Loucy (cell line): ENCODE data around the gene TEX101.
A peak's percentile ranks its signal among the peaks of the same experiment; 100 is the strongest.

Source experiments
- H2AFZ ChIP-seq: fragments of 200-600 bp; sonication (generic); 2 replicates; pipeline ENCODE4 v1.6.0; 2016; ENCODE audit warnings: antibody characterized with exemption, mild to moderate bottlenecking, low read length, moderate library complexity
- H3F3A ChIP-seq: fragments of 200-600 bp; 2 replicates; pipeline ENCODE4 v1.6.0; 2016; ENCODE audit warnings: antibody characterized with exemption, low read depth, mild to moderate bottlenecking
- H3K27me3 ChIP-seq: fragments of 200-600 bp; sonication (generic); 2 replicates; pipeline ENCODE4 v1.6.1; 2014; ENCODE audit warnings: low read length, mild to moderate bottlenecking; ENCODE audit not compliant: insufficient read depth, poor library complexity, severe bottlenecking
- H3K36me3 ChIP-seq: fragments of 200-600 bp; sonication (generic); 2 replicates; pipeline ENCODE4 v1.6.1; 2016; ENCODE audit warnings: low read length; ENCODE audit not compliant: insufficient read depth
- H3K4me1 ChIP-seq: fragments of 200-600 bp; sonication (generic); 2 replicates; pipeline ENCODE4 v1.5.1; 2014; ENCODE audit warnings: low read length, mild to moderate bottlenecking; ENCODE audit not compliant: insufficient read depth, poor library complexity, severe bottlenecking
- H3K4me2 ChIP-seq: fragments of 200-600 bp; sonication (generic); 2 replicates; pipeline ENCODE4 v1.6.0; 2014; ENCODE audit warnings: antibody characterized with exemption, low read length, low read depth, mild to moderate bottlenecking; ENCODE audit not compliant: poor library complexity, severe bottlenecking
- H3K4me3 ChIP-seq: fragments of 200-600 bp; sonication (generic); 2 replicates; pipeline ENCODE4 v1.5.1; 2014; ENCODE audit warnings: low read length, mild to moderate bottlenecking, mixed read lengths; ENCODE audit not compliant: poor library complexity, severe bottlenecking
- H3K79me2 ChIP-seq: fragments of 200-600 bp; sonication (generic); 2 replicates; pipeline ENCODE4 v1.6.1; 2014; ENCODE audit warnings: low read length; ENCODE audit not compliant: insufficient read depth
- H3K9ac ChIP-seq: fragments of 200-600 bp; sonication (generic); 2 replicates; pipeline ENCODE4 v1.6.0; 2014; ENCODE audit warnings: mild to moderate bottlenecking, low read depth, low read length, moderate library complexity; ENCODE audit not compliant: poor library complexity, severe bottlenecking
- H3K9me2 ChIP-seq: fragments of 200-600 bp; sonication (generic); replicated peaks from 2 replicates; pipeline ENCODE4 v1.6.1; 2016; ENCODE audit warnings: low read depth, low read length, mixed read lengths
- H3K9me3 ChIP-seq: fragments of 200-600 bp; sonication (generic); 2 replicates; pipeline ENCODE4 v1.6.1; 2014; ENCODE audit warnings: mild to moderate bottlenecking, antibody characterized with exemption, low read length, low read depth; ENCODE audit not compliant: insufficient read depth
- H4K20me1 ChIP-seq: fragments of 200-600 bp; sonication (generic); 2 replicates; pipeline ENCODE4 v1.6.0; 2014; ENCODE audit warnings: antibody characterized with exemption, low read length, mild to moderate bottlenecking; ENCODE audit not compliant: insufficient read depth, poor library complexity, severe bottlenecking
- EZH2phosphoT487 ChIP-seq: fragments of 200-600 bp; IDR thresholded peaks from 2 replicates; pipeline ENCODE4 v1.6.1; 2018; ENCODE audit warnings: antibody characterized with exemption, mild to moderate bottlenecking, moderate library complexity, borderline replicate concordance
- TF ChIP-seq, protein P1 (sequence below): fragments of 200-600 bp; sonication (generic); conservative IDR thresholded peaks from 2 replicates; pipeline ENCODE4 v1.5.1; 2014; ENCODE audit warnings: mild to moderate bottlenecking, antibody characterized with exemption, low read length

The TEX101 gene

GRCh38 chr19:43445426-43445825 lies 30.7 kb downstream of the TEX101 start:
- TF ChIP-seq EZH2phosphoT487, result no peak
- TF ChIP-seq, protein P1, sequence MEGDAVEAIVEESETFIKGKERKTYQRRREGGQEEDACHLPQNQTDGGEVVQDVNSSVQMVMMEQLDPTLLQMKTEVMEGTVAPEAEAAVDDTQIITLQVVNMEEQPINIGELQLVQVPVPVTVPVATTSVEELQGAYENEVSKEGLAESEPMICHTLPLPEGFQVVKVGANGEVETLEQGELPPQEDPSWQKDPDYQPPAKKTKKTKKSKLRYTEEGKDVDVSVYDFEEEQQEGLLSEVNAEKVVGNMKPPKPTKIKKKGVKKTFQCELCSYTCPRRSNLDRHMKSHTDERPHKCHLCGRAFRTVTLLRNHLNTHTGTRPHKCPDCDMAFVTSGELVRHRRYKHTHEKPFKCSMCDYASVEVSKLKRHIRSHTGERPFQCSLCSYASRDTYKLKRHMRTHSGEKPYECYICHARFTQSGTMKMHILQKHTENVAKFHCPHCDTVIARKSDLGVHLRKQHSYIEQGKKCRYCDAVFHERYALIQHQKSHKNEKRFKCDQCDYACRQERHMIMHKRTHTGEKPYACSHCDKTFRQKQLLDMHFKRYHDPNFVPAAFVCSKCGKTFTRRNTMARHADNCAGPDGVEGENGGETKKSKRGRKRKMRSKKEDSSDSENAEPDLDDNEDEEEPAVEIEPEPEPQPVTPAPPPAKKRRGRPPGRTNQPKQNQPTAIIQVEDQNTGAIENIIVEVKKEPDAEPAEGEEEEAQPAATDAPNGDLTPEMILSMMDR, result no peak
- no peaks in the 10 kb centered on the region for H3K79me2 ChIP-seq
- H4K20me1 ChIP-seq, result no peaks in the 10 kb centered on the region
- no peaks in the 10 kb centered on the region for H3F3A ChIP-seq
- no peaks in the 10 kb centered on the region for H3K9me2 ChIP-seq
- H3K9me3 ChIP-seq, result no peaks in the 10 kb centered on the region
- H3K36me3 ChIP-seq, result no peaks in the 10 kb centered on the region
- no peak overlapping the region for H3K4me2 ChIP-seq
- no peaks in the 10 kb centered on the region for H3K27me3 ChIP-seq
- no peak overlapping the region for H2AFZ ChIP-seq
- no peak overlapping the region for H3K4me3 ChIP-seq
- H3K4me1 ChIP-seq, result no peaks in the 10 kb centered on the region
- no peak overlapping the region for H3K9ac ChIP-seq

DNA sequence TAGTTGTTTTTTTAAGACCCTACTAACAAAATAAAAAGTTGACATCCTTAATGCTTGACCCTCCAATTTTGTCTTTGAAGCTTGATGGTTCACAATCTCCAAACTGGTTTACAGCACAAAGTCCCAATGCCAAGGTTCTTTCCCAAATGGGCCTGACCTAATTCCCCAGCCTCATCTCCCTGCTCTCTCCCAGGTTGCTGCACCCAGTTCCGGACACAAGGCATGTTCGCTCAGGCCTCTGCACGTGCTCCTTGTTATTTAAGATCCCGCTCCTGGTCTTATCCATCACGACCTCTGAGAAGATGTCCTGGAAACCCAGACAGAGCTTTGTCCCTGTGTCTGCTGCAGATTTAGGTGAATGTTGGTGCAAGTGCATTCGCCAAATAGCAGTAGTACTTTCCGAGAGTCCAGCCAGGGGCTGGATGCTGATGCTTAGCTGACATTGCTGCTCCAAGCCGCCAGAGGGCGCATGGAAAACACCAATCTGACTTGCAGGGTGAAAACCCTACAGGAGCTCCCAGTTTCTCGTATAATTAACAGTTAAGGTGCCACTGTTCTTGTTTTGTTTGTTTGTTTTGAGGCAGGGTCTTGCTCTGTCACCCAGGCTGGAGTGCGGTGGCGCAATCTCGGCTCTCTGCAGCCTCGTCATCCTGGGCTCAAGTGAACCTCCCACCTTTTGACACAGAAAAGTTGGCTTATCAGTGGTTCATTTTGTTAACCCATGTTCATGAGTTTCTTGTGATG lies 32.2 kb downstream of the TEX101 start:
- Histone ChIP-seq H2AFZ (peak overlapping the region; percentile 89), H3K4me3 (no peak overlapping the region), H3K4me2 (no peak overlapping the region), H3K79me2 (no peaks in the 10 kb centered on the region), H3F3A (no peaks in the 10 kb centered on the region), H3K27me3 (no peaks in the 10 kb centered on the region), H3K4me1 (no peaks in the 10 kb centered on the region), H3K9me2 (no peaks in the 10 kb centered on the region), H4K20me1 (no peaks in the 10 kb centered on the region), H3K9me3 (no peaks in the 10 kb centered on the region), H3K36me3 (no peaks in the 10 kb centered on the region), H3K9ac (no peak overlapping the region)
- no peak for TF ChIP-seq EZH2phosphoT487
- TF ChIP-seq, protein P1, result peak; percentile 96

- Histone ChIP-seq H3F3A (no peaks in the 10 kb centered on the region), H3K4me2 (no peak overlapping the region), H3K27me3 (no peaks in the 10 kb centered on the region), H3K36me3 (no peaks in the 10 kb centered on the region), H3K4me1 (no peaks in the 10 kb centered on the region), H3K9ac (no peak overlapping the region), H3K9me3 (no peaks in the 10 kb centered on the region), H2AFZ (no peak overlapping the region), H3K9me2 (no peaks in the 10 kb centered on the region), H3K79me2 (no peaks in the 10 kb centered on the region), H4K20me1 (no peaks in the 10 kb centered on the region), H3K4me3 (no peak overlapping the region)
- no peak for TF ChIP-seq EZH2phosphoT487
- TF ChIP-seq, protein P1, result no peak
These were observed 33.0 kb downstream of the TEX101 start for GRCh38 chr19:43447655-43448054.
